ENCODE data around the gene SH3PXD2A. TPM values are rescaled to one million over a fixed set of nuclear protein-coding genes. Genes with fewer than 3 reads are reported as not detected.
A peak's percentile ranks its signal among the peaks of the same experiment; 100 is the strongest.

SH3PXD2A gene
- total RNA-seq, 1 donor from 2014 or later = 2.3 TPM

DNA sequence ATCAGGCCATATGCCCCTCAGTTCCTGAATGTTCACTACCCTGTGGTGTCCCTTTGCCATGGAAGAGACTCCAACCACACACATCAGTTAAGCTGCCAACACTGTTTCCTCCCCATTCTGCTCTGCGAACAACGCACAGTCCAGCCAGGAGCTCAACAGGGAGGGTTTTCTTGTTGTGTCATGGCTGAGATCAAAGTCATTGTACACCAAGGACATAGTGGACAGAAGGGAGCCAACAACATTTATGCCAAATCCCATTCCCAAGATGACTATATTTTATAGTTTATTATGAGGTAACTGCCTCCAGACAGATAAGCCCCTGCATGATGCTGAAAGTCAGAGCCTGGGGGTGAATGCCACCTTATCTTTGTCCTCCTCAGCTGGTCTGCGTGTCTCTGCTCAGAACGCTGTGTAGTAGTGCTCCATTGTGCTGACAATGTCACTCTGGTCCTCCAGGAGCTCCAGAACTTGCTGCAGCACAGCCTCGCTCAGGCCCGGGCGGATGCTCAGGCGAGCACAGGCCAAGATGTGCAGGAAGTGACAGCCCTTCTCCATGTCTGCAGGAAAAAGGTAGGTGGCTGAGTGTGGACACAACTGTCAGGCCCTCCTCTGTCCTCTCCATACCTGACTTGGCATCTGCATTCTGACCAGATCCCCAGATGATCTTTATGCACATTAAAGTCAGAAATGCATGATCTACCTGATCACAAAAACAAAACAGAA, 27.1 kb upstream of the SH3PXD2A start:
- no peak overlapping the region for H2AFZ ChIP-seq (replicated peaks)
- no peaks in the 10 kb centered on the region for H3K27me3 ChIP-seq
- no peaks in the 10 kb centered on the region for H3K79me2 ChIP-seq (ENCODE audit: low read depth)
- H3K27ac Mint-ChIP-seq = no peak overlapping the region
- DNase-seq (ENCODE audit: low spot score) = no peak
- TF ChIP-seq EZH2 (IDR thresholded peaks at IDR 0.05) = no peak
- no peak for TF ChIP-seq EZH2phosphoT487 (IDR thresholded peaks at IDR 0.05)
- TF ChIP-seq CTCF (IDR thresholded peaks at IDR 0.05) = no peak
- H3K9ac ChIP-seq = no peak overlapping the region
- H4K20me1 ChIP-seq (ENCODE audit: low read depth) = no peaks in the 10 kb centered on the region
- no peaks in the 10 kb centered on the region for H3K4me1 ChIP-seq
- H3F3A ChIP-seq (ENCODE audit: low read depth) = no peaks in the 10 kb centered on the region
- H3K4me3 Mint-ChIP-seq = no peak overlapping the region
- H3K4me2 ChIP-seq = no peak overlapping the region
- peaks cover 12% of the 10 kb centered on the region for H3K36me3 Mint-ChIP-seq
- peaks cover 16% of the 10 kb centered on the region for H3K4me1 Mint-ChIP-seq
- no peak overlapping the region for H3K27ac ChIP-seq
- no peaks in the 10 kb centered on the region for H3K9me3 ChIP-seq (ENCODE audit: low read depth)
- no peak overlapping the region for H3K4me3 ChIP-seq
- H3K27me3 Mint-ChIP-seq (ENCODE audit: insufficient read depth, low read depth) = no peaks in the 10 kb centered on the region
- no peaks in the 10 kb centered on the region for H3K9me3 Mint-ChIP-seq
- no peaks in the 10 kb centered on the region for H3K36me3 ChIP-seq

- no peaks in the 10 kb centered on the region for H3K36me3 ChIP-seq
These were observed 26.3 kb upstream of the SH3PXD2A start for GRCh38 chr10:103881416-103882284.

GRCh38 chr10:103879831-103880230, 24.5 kb upstream of the SH3PXD2A start:
- no peak for DNase-seq (ENCODE audit: low spot score)
- Histone ChIP-seq H2AFZ (replicated peaks) (no peak overlapping the region), H3K4me3 (no peak overlapping the region), H3K9ac (no peak overlapping the region), H3F3A (ENCODE audit: low read depth) (no peaks in the 10 kb centered on the region), H3K4me1 (no peaks in the 10 kb centered on the region), H3K4me2 (no peak overlapping the region), H3K9me3 (ENCODE audit: low read depth) (no peaks in the 10 kb centered on the region), H4K20me1 (ENCODE audit: low read depth) (no peaks in the 10 kb centered on the region), H3K27me3 (no peaks in the 10 kb centered on the region), H3K79me2 (ENCODE audit: low read depth) (no peaks in the 10 kb centered on the region), H3K36me3 (no peaks in the 10 kb centered on the region), H3K27ac (no peak overlapping the region)
- H3K27me3 Mint-ChIP-seq (ENCODE audit: insufficient read depth, low read depth) = no peaks in the 10 kb centered on the region
- no peaks in the 10 kb centered on the region for H3K9me3 Mint-ChIP-seq
- peaks cover 12% of the 10 kb centered on the region for H3K36me3 Mint-ChIP-seq
- no peak overlapping the region for H3K27ac Mint-ChIP-seq
- H3K4me1 Mint-ChIP-seq = peaks cover 16% of the 10 kb centered on the region
- TF ChIP-seq EZH2 (IDR thresholded peaks at IDR 0.05) (no peak), EZH2phosphoT487 (IDR thresholded peaks at IDR 0.05) (no peak), CTCF (IDR thresholded peaks at IDR 0.05) (no peak)
- no peak overlapping the region for H3K4me3 Mint-ChIP-seq

More at GRCh38 chr10:103881416-103882284, 26.3 kb upstream of the SH3PXD2A start:
- H3K79me2 ChIP-seq (ENCODE audit: low read depth) = no peaks in the 10 kb centered on the region
- no peaks in the 10 kb centered on the region for H3K27me3 ChIP-seq
- H3K4me1 ChIP-seq = no peaks in the 10 kb centered on the region
- no peak overlapping the region for H2AFZ ChIP-seq (replicated peaks)
- H3K4me2 ChIP-seq = no peak overlapping the region
- no peak for TF ChIP-seq CTCF (IDR thresholded peaks at IDR 0.05)
- no peak for TF ChIP-seq EZH2 (IDR thresholded peaks at IDR 0.05)
- no peaks in the 10 kb centered on the region for H3F3A ChIP-seq (ENCODE audit: low read depth)
- H4K20me1 ChIP-seq (ENCODE audit: low read depth) = no peaks in the 10 kb centered on the region
- H3K9me3 ChIP-seq (ENCODE audit: low read depth) = no peaks in the 10 kb centered on the region
- H3K9ac ChIP-seq = no peak overlapping the region
- Mint-ChIP-seq H3K4me1 (peaks cover 16% of the 10 kb centered on the region), H3K27ac (peak overlapping the region; percentile 17), H3K9me3 (no peaks in the 10 kb centered on the region), H3K27me3 (ENCODE audit: insufficient read depth, low read depth) (no peaks in the 10 kb centered on the region), H3K36me3 (peaks cover 12% of the 10 kb centered on the region), H3K4me3 (no peak overlapping the region)
- DNase-seq (ENCODE audit: low spot score) = no peak
- H3K27ac ChIP-seq = no peak overlapping the region
- H3K4me3 ChIP-seq = no peak overlapping the region

All from neural progenitor cell (in vitro differentiated cells).